Trophoblast cell (in vitro differentiated cells and primary cell): ENCODE results near the gene SLC5A10.

Experiments
- DNase-seq, 2 donors: peaks; one replicate each; pipeline ENCODE4 v3.0.0-alpha.2; 2016
- H2AFZ ChIP-seq: 2 replicates; pipeline ENCODE4 v1.6.1; 2013; ENCODE audit warnings: low read length, moderate library complexity, mild to moderate bottlenecking; ENCODE audit not compliant: insufficient read depth, poor library complexity
- H2AK5ac ChIP-seq: 2 replicates; pipeline ENCODE4 v1.6.1; 2013; ENCODE audit warnings: mild to moderate bottlenecking, low read length
- H2BK120ac ChIP-seq: 2 replicates; pipeline ENCODE4 v1.6.1; 2013; ENCODE audit warnings: low read length, mild to moderate bottlenecking, moderate library complexity; ENCODE audit not compliant: insufficient read depth, poor library complexity
- H2BK12ac ChIP-seq: 2 replicates; pipeline ENCODE4 v1.6.1; 2013; ENCODE audit warnings: mild to moderate bottlenecking, low read length, moderate library complexity
- H2BK5ac ChIP-seq: 2 replicates; pipeline ENCODE4 v1.6.1; 2013; ENCODE audit warnings: low read length, low read depth, moderate library complexity, mild to moderate bottlenecking; ENCODE audit not compliant: poor library complexity
- H3K14ac ChIP-seq: 2 replicates; pipeline ENCODE4 v1.6.1; 2013; ENCODE audit warnings: mild to moderate bottlenecking, low read length
- H3K18ac ChIP-seq: 2 replicates; pipeline ENCODE4 v1.6.1; 2013; ENCODE audit warnings: mild to moderate bottlenecking, low read length
- H3K23ac ChIP-seq: 2 replicates; pipeline ENCODE4 v1.6.1; 2013; ENCODE audit warnings: low read length
- H3K27ac ChIP-seq: 2 replicates; pipeline ENCODE4 v1.5.1; 2013; ENCODE audit warnings: low read depth, mild to moderate bottlenecking, inconsistent platforms, low read length, moderate library complexity
- H3K27me3 ChIP-seq: 2 replicates; pipeline ENCODE4 v1.6.1; 2013; ENCODE audit warnings: inconsistent platforms, mild to moderate bottlenecking, low read length, moderate library complexity; ENCODE audit not compliant: insufficient read depth
- H3K36me3 ChIP-seq, 2 experiments: 1 replicate in 1 of 2; 2 replicates in 1 of 2; pipeline ENCODE4 v1.6.1; 2013; ENCODE audit warnings: low read length in 2 of 2, mild to moderate bottlenecking in 2 of 2, moderate library complexity in 1 of 2; ENCODE audit not compliant: insufficient read depth in 2 of 2, control insufficient read depth in 1 of 2
- H3K4ac ChIP-seq: 2 replicates; pipeline ENCODE4 v1.6.1; 2013; ENCODE audit warnings: low read depth, mild to moderate bottlenecking, low read length, moderate library complexity
- H3K4me1 ChIP-seq, 2 experiments: 1 replicate in 1 of 2; 2 replicates in 1 of 2; pipeline ENCODE4 v1.6.1; 2013; ENCODE audit warnings: low read length in 2 of 2, mild to moderate bottlenecking in 2 of 2, moderate library complexity in 1 of 2; ENCODE audit not compliant: insufficient read depth in 2 of 2, control insufficient read depth in 1 of 2
- H3K4me2 ChIP-seq: 2 replicates; pipeline ENCODE4 v1.6.1; 2013; ENCODE audit warnings: inconsistent platforms, mild to moderate bottlenecking, low read length, moderate library complexity
- H3K4me3 ChIP-seq: 2 replicates; pipeline ENCODE4 v1.5.1; 2013; ENCODE audit warnings: mild to moderate bottlenecking, low read depth, low read length, inconsistent platforms
- H3K79me1 ChIP-seq: one replicate; pipeline ENCODE4 v1.6.1; 2013; ENCODE audit warnings: low read length
- H3K79me2 ChIP-seq: 2 replicates; pipeline ENCODE4 v1.6.1; 2013; ENCODE audit warnings: low read length, mild to moderate bottlenecking; ENCODE audit not compliant: control insufficient read depth, insufficient read depth, poor library complexity
- H3K9ac ChIP-seq: 2 replicates; pipeline ENCODE4 v1.6.1; 2013; ENCODE audit warnings: mild to moderate bottlenecking, low read length
- H3K9me3 ChIP-seq: 2 replicates; pipeline ENCODE4 v1.6.1; 2013; ENCODE audit warnings: low read depth, mild to moderate bottlenecking, control low read depth, inconsistent platforms, low read length; ENCODE audit not compliant: insufficient read depth
- H4K12ac ChIP-seq: 2 replicates; pipeline ENCODE4 v1.6.1; 2013; ENCODE audit warnings: low read depth, mild to moderate bottlenecking, low read length, moderate library complexity
- H4K8ac ChIP-seq: 2 replicates; pipeline ENCODE4 v1.6.1; 2013; ENCODE audit warnings: low read depth, mild to moderate bottlenecking, low read length, moderate library complexity
- H4K91ac ChIP-seq: one replicate; pipeline ENCODE4 v1.6.1; 2013; ENCODE audit warnings: low read depth, mild to moderate bottlenecking, low read length, moderate library complexity
- WGBS: extraction: QIAGEN DNeasy Blood & Tissue Kit; methylation state at CpG from one replicate; pipeline ENCODE4 v1.1.7; 2013; ENCODE audit warnings: missing lambda C conversion rate; ENCODE audit not compliant: insufficient read length, insufficient coverage; ENCODE audit errors: extremely low coverage; 5-methylcytosine and 5-hydroxymethylcytosine counted together

The SLC5A10 gene

DNA sequence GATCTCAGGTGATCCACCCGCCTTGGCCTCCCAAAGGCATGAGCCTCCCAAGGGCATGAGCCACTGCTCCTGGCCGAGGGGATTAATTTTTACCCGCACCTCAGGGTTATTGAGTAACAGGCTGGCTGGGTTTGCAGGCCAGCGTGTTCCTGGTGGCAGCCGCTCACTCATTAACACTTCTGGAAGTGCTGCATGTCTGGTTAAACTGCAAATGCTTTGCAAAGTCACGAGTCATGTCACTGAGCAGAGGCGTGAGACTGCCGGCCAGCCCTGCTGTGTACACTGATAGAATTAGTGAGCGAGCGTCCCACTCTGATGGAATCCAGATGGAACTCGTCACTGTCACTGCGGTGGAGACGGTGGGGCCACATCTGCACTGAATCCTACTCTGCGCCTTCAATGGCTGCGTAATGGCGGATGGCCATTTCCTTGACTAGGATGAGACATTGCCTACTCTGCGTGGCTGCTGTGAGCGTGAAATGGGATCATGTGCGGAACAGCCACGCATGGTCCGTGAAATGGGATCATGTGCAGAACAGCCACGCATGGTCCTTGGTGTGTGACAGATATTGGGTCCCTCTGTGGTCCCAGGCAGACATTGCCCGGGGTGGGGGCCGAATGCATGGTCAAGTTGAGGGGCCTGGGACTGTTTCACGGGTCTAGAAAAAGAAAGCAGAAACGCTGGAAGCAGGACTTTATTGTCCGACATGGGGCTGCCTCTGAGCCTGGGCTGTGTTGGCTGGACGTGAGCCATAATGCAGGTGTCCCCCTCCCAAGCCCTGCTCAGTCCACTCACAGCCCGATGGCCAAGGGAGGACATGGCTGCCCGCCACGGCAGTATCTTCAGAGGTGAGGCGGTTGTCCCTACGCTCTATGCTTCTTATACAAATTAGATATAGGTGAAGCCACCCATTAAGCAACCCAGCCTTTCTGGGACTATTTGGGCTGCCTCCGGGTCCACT, 740 bp upstream of the SLC5A10 start:
- Histone ChIP-seq H3K27ac (no peak overlapping the region), H3K4ac (no peak overlapping the region), H4K91ac (no peak overlapping the region), H3K4me1 (peaks cover 9 to 16% of the 10 kb centered on the region in 2 experiments), H2BK120ac (no peak overlapping the region), H3K18ac (no peak overlapping the region), H3K9ac (no peak overlapping the region), H2BK5ac (no peak overlapping the region), H3K36me3 (no peaks in the 10 kb centered on the region), H3K23ac (no peak overlapping the region), H3K9me3 (peaks cover 4% of the 10 kb centered on the region), H3K4me2 (no peak overlapping the region), H3K27me3 (no peaks in the 10 kb centered on the region), H4K8ac (no peak overlapping the region), H3K4me3 (no peak overlapping the region), H3K79me2 (no peaks in the 10 kb centered on the region), H2AK5ac (no peak overlapping the region), H2BK12ac (no peak overlapping the region), H4K12ac (no peak overlapping the region), H3K79me1 (no peaks in the 10 kb centered on the region), H2AFZ (no peak overlapping the region), H3K14ac (no peak overlapping the region)
- WGBS, result no CpG with 5 or more reads among the region's 34 CpGs
- DNase-seq, result peak; percentile 66 to 73

DNA sequence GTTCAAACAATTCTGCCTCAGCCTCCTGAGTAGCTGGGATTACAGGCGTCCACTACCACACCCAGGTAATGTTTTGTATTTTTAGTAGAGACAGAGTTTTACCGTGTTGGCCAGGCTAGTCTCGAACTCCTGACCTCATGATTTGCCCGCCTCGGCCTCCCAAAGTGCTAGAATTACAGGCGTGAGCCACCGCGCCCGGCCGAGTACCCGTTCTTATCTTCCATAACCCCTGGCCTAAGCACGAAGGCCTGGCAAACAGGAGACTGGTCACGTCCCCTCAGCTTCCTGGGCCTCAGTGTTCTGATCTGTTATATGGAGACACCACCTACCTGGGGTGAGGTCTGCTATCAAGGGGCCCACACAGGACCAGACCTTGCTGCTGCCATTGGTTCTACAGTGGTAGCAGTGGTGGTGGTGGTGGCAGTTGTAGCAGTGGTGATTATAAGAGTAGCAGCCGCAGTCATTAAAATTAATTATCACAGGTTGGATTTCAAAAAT, 1.3 kb downstream of the SLC5A10 start:
- no CpG with 5 or more reads among the region's 14 CpGs for WGBS
- Histone ChIP-seq H2AK5ac (no peak overlapping the region), H4K8ac (no peak overlapping the region), H3K18ac (no peak overlapping the region), H3K9me3 (peaks cover 4% of the 10 kb centered on the region), H3K14ac (no peak overlapping the region), H3K4me2 (no peak overlapping the region), H4K12ac (no peak overlapping the region), H2BK120ac (no peak overlapping the region), H3K9ac (no peak overlapping the region), H4K91ac (no peak overlapping the region), H3K79me2 (no peaks in the 10 kb centered on the region), H3K27ac (no peak overlapping the region), H3K36me3 (no peaks in the 10 kb centered on the region), H3K4me3 (no peak overlapping the region), H3K4me1 (peaks cover 8 to 10% of the 10 kb centered on the region in 2 experiments), H3K27me3 (no peaks in the 10 kb centered on the region), H3K23ac (no peak overlapping the region), H2AFZ (no peak overlapping the region), H3K79me1 (no peaks in the 10 kb centered on the region), H2BK12ac (no peak overlapping the region), H2BK5ac (no peak overlapping the region), H3K4ac (no peak overlapping the region)
- no peak for DNase-seq

DNA sequence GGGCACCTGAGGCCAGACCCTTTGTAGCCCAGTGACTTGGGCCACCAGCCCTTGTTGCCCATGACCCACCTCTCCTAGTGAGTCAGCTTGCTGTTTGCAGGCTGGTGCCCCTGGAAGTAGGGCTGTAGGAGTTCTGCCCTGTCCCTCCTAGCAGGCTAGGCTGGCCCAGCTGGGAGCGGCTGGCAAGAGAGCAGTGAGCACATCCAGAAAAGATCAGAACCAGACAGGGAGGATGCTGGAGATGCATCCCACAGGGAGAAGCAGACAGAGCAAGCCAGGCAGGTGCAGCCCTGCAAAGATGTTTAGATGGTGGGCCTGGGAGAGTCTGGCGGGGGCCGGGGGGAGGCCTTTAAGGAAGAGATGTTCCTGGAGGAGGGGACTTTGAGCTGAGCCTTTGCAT, 2.4 kb downstream of the SLC5A10 start:
- no peak overlapping the region for H2BK120ac ChIP-seq
- no peak overlapping the region for H4K8ac ChIP-seq
- no peak overlapping the region for H3K4ac ChIP-seq
- H3K27ac ChIP-seq, result no peak overlapping the region
- peaks cover 8 to 12% of the 10 kb centered on the region in 2 experiments for H3K4me1 ChIP-seq
- H3K9ac ChIP-seq, result no peak overlapping the region
- H2AFZ ChIP-seq, result no peak overlapping the region
- no peaks in the 10 kb centered on the region for H3K36me3 ChIP-seq
- no peaks in the 10 kb centered on the region for H3K79me1 ChIP-seq
- no peak overlapping the region for H3K14ac ChIP-seq
- no peak overlapping the region for H4K12ac ChIP-seq
- H2BK12ac ChIP-seq, result no peak overlapping the region
- no peak overlapping the region for H3K18ac ChIP-seq
- H3K4me3 ChIP-seq, result no peak overlapping the region
- H3K9me3 ChIP-seq, result peaks cover 4% of the 10 kb centered on the region
- H3K79me2 ChIP-seq, result no peaks in the 10 kb centered on the region
- H3K27me3 ChIP-seq, result no peaks in the 10 kb centered on the region
- no peak overlapping the region for H2AK5ac ChIP-seq
- no peak overlapping the region for H2BK5ac ChIP-seq
- no peak overlapping the region for H3K4me2 ChIP-seq
- no CpG with 5 or more reads among the region's 3 CpGs for WGBS
- no peak overlapping the region for H3K23ac ChIP-seq
- no peak for DNase-seq
- H4K91ac ChIP-seq, result no peak overlapping the region

DNA sequence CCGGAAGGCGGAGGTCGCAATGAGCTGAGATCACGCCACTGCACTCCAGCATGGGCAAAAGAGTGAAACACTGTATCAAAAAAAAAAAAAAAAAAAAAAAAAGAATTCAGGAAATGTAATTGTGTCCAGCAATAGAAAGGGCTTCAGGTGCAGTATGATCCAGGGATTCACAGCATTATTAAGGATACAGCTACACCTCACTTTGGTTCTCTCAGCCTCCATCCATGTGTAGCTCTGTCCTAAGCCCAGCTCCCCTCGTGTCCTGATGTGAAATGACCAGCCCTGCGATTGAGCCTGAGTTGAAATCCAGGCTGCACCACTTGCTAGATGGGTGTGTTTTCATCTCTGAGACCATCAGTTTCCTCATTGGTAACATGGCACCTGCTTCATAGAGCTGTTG, 3.0 kb downstream of the SLC5A10 start:
- Histone ChIP-seq H3K27ac (no peak overlapping the region), H3K4ac (no peak overlapping the region), H3K4me1 (peaks cover 8 to 9% of the 10 kb centered on the region in 2 experiments), H4K12ac (no peak overlapping the region), H3K18ac (no peak overlapping the region), H3K9me3 (peaks cover 4% of the 10 kb centered on the region), H2BK120ac (no peak overlapping the region), H3K79me2 (no peaks in the 10 kb centered on the region), H3K4me3 (no peak overlapping the region), H3K9ac (no peak overlapping the region), H2BK5ac (no peak overlapping the region), H4K91ac (no peak overlapping the region), H3K4me2 (no peak overlapping the region), H2BK12ac (no peak overlapping the region), H4K8ac (no peak overlapping the region), H3K36me3 (no peaks in the 10 kb centered on the region), H3K23ac (no peak overlapping the region), H3K27me3 (no peaks in the 10 kb centered on the region), H2AK5ac (no peak overlapping the region), H2AFZ (no peak overlapping the region), H3K14ac (no peak overlapping the region), H3K79me1 (no peaks in the 10 kb centered on the region)
- DNase-seq, result no peak
- no CpG with 5 or more reads among the region's 6 CpGs for WGBS
